Peyer's patch (tissue), 4 donors: ENCODE results near the gene CCDC154. TPM values are rescaled to one million over a fixed set of nuclear protein-coding genes. Genes with fewer than 3 reads are reported as not detected.

ENCODE experiments used
- DNase-seq, 3 donors: peaks; one replicate each; pipeline ENCODE4 v3.0.0-alpha.2; 2017 to 2019
- H3K27ac ChIP-seq, 4 donors: fragments of 200-600 bp; sonication (generic); one replicate each; pipeline ENCODE4 v1.5.1; 2016 to 2019
- H3K27me3 ChIP-seq, 2 donors: fragments of 200-600 bp; sonication (generic); one replicate each; pipeline ENCODE4 v1.5.1; 2019
- H3K36me3 ChIP-seq, 3 donors: fragments of 200-600 bp; sonication (generic); one replicate each; pipeline ENCODE4 v1.5.1; 2016 to 2019
- H3K4me1 ChIP-seq, 4 donors: fragments of 200-600 bp; sonication (generic); one replicate each; pipeline ENCODE4 v1.5.1; 2016 to 2019
- H3K4me3 ChIP-seq, 4 donors: fragments of 200-600 bp; sonication (generic); 1 replicate in 3 of 4; 2 replicates in 1 of 4; pipeline ENCODE4 v1.5.1; 2016 to 2019; ENCODE audit warnings: mild to moderate bottlenecking in 1 of 4
- H3K9me3 ChIP-seq, 4 donors: fragments of 200-600 bp; sonication (generic); one replicate each; pipeline ENCODE4 v1.5.1; 2016 to 2019; ENCODE audit warnings: mild to moderate bottlenecking in 1 of 4
- CTCF ChIP-seq, 6 experiments: fragments of 450-650 bp in 4 of 6; fragments of 200-600 bp in 2 of 6; sonication (generic) in 1 of 6; IDR thresholded peaks; one replicate each; pipeline ENCODE4 v1.5.1; 2017 to 2019; ENCODE audit warnings: antibody characterized with exemption in 6 of 6, mild to moderate bottlenecking in 3 of 6, moderate library complexity in 1 of 6
- POLR2A ChIP-seq, 2 donors: fragments of 450-650 bp; IDR thresholded peaks; one replicate each; pipeline ENCODE4 v1.5.1; 2017; ENCODE audit warnings: antibody characterized with exemption in 2 of 2, mild to moderate bottlenecking in 2 of 2, moderate library complexity in 2 of 2
- total RNA-seq, 4 donors: library from RNA; depleted of rRNA; stranded (reverse); fragments of >200 nt; gene quantifications; one replicate each; pipeline ENCODE4 v1.1.0, GENCODE V29; 2016

CCDC154 gene
- total RNA-seq, 4 donors from 2014 or later, result 0.47 to 23.1 (median 0.73) TPM

GRCh38 chr16:1412847-1413246 is 31.5 kb downstream of the CCDC154 start:
- H3K27ac ChIP-seq, result no peak overlapping the region
- no peak overlapping the region for H3K4me3 ChIP-seq
- no peak for TF ChIP-seq POLR2A (IDR thresholded peaks at IDR 0.05)
- TF ChIP-seq CTCF (IDR thresholded peaks at IDR 0.05), result no peak
- no peaks in the 10 kb centered on the region for H3K9me3 ChIP-seq
- peaks cover 0 to 13% (median 7%) of the 10 kb centered on the region in 4 donors for H3K4me1 ChIP-seq
- DNase-seq, result no peak
- H3K27me3 ChIP-seq, result no peaks in the 10 kb centered on the region
- H3K36me3 ChIP-seq, result no peaks in the 10 kb centered on the region

DNA sequence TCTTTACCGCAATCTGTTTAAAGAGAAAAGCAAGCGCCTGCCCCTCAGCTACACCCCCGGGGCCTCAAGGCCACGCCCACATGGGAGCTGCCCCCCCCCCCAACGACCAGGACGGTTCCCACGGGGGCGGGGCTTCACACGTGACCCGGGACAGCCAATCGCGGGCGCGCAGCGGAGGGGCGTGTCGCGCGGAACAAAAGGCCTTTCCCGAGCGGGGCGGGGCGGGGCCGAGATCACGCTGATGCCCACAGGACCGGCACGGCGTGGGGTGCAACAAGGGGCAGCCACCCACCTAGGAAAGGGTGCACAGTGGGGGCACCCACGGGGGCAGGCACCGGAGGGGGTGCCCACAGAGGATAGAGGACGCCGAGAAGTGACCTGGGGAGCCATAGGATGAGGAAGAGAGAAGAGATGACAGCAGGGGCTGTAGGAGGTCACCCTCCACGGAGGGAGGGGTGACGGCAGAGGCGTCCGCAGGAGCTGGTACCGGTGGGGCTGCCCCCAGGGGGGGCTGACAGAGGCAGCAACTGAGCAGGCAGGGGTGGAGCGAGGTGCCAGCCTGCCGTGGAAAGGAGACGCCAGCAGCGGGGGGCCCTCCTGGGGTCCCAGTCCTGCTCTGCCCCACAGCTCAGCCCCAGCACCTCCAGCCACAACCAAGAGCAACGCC is 36.1 kb downstream of the CCDC154 start:
- peaks cover 0 to 10% (median 0%) of the 10 kb centered on the region in 3 donors for H3K36me3 ChIP-seq
- H3K27ac ChIP-seq, result peak overlapping the region in 2 of 4 donors; percentile 4 to 61
- peak overlapping the region; percentile 26 to 51 (median 44) for H3K4me3 ChIP-seq
- DNase-seq, result peak; percentile 96 to 98 (median 97)
- no peak for TF ChIP-seq POLR2A (IDR thresholded peaks at IDR 0.05)
- no peak for TF ChIP-seq CTCF (IDR thresholded peaks at IDR 0.05)
- peaks cover 0 to 14% (median 7%) of the 10 kb centered on the region in 4 donors for H3K4me1 ChIP-seq
- H3K9me3 ChIP-seq, result no peaks in the 10 kb centered on the region
- no peaks in the 10 kb centered on the region for H3K27me3 ChIP-seq

- TF ChIP-seq POLR2A (IDR thresholded peaks at IDR 0.05), result no peak
- TF ChIP-seq CTCF (IDR thresholded peaks at IDR 0.05), result no peak
- Histone ChIP-seq H3K9me3 (no peaks in the 10 kb centered on the region), H3K4me1 (peaks cover 0 to 12% (median 7%) of the 10 kb centered on the region in 4 donors), H3K27ac (peak overlapping the region in 1 of 4 donors; percentile 61), H3K27me3 (no peaks in the 10 kb centered on the region), H3K36me3 (peaks cover 0 to 16% (median 0%) of the 10 kb centered on the region in 3 donors), H3K4me3 (peak overlapping the region; percentile 26 to 51 (median 44))
- no peak for DNase-seq
These were observed 36.6 kb downstream of the CCDC154 start for GRCh38 chr16:1407753-1408152.

DNA sequence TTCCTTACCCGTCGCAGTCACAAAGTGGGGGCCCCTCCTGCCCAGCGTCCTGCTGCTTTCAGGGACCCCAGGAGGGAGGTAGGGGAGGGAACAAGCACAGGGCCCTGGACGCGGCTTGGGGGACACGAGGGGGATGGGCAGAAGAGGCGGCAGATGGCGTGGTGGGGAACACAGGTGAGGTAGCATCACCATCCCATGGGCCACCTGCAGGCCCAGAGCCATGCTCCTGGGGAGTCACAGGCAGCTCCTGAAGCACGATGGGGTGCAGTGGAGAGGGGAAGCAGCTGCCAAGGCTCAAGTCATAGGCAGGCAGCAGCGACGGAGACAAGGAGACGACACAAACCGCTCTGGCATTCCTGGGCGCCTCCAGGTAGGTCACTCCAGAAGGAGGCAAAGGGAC is 40.6 kb downstream of the CCDC154 start:
- Histone ChIP-seq H3K27ac (no peak overlapping the region), H3K27me3 (no peaks in the 10 kb centered on the region), H3K4me1 (peaks cover 0 to 10% (median 6%) of the 10 kb centered on the region in 4 donors), H3K9me3 (no peaks in the 10 kb centered on the region), H3K36me3 (peaks cover 0 to 52% (median 0%) of the 10 kb centered on the region in 3 donors), H3K4me3 (no peak overlapping the region)
- no peak for TF ChIP-seq POLR2A (IDR thresholded peaks at IDR 0.05)
- TF ChIP-seq CTCF (IDR thresholded peaks at IDR 0.05), result no peak
- no peak for DNase-seq

- H3K9me3 ChIP-seq, result no peaks in the 10 kb centered on the region
- TF ChIP-seq POLR2A (IDR thresholded peaks at IDR 0.05) (no peak), CTCF (IDR thresholded peaks at IDR 0.05) (no peak)
- no peak overlapping the region for H3K4me3 ChIP-seq
- H3K27me3 ChIP-seq, result no peaks in the 10 kb centered on the region
- H3K36me3 ChIP-seq, result peaks cover 0 to 59% (median 0%) of the 10 kb centered on the region in 3 donors
- DNase-seq, result no peak
- peaks cover 0 to 5% (median 4%) of the 10 kb centered on the region in 4 donors for H3K4me1 ChIP-seq
- no peak overlapping the region for H3K27ac ChIP-seq
These were observed 41.3 kb downstream of the CCDC154 start for GRCh38 chr16:1403036-1403435.
